GM23338 (cell line): ENCODE results near the gene PRR35. TPM values are rescaled to one million over a fixed set of nuclear protein-coding genes. Genes with fewer than 3 reads are reported as not detected.

Experiments
- ATAC-seq: fragments of 200-7000 bp; cut with Tn5 transposase; 3 replicates; pipeline ENCODE4 v1.9.1; 2020
- DNase-seq: peaks from one replicate; pipeline ENCODE4 v3.0.0-alpha.2; 2015; ENCODE audit warnings: low spot score
- H2AFZ ChIP-seq: fragments of 200-600 bp; sonication (generic); 2 replicates; pipeline ENCODE4 v1.8.0; 2016; ENCODE audit warnings: antibody characterized with exemption, mild to moderate bottlenecking, moderate library complexity
- H3F3A ChIP-seq: fragments of 200-600 bp; sonication (generic); replicated peaks from 2 replicates; pipeline ENCODE4 v1.8.0; 2017; ENCODE audit warnings: antibody characterized with exemption, mixed run types, low read depth
- H3K27ac ChIP-seq: fragments of 200-600 bp; sonication (generic); 2 replicates; pipeline ENCODE4 v1.6.1; 2016; ENCODE audit warnings: low read depth
- H3K27me3 ChIP-seq: fragments of 200-600 bp; sonication (generic); 2 replicates; pipeline ENCODE4 v1.8.0; 2016; ENCODE audit warnings: mild to moderate bottlenecking, mixed run types, moderate library complexity; ENCODE audit not compliant: insufficient read depth
- H3K36me3 ChIP-seq: fragments of 200-600 bp; sonication (generic); 2 replicates; pipeline ENCODE4 v1.8.0; 2016; ENCODE audit warnings: mild to moderate bottlenecking; ENCODE audit not compliant: insufficient read depth
- H3K4me1 ChIP-seq: fragments of 200-600 bp; sonication (generic); 2 replicates; pipeline ENCODE4 v1.8.0; 2016; ENCODE audit warnings: mild to moderate bottlenecking, moderate library complexity; ENCODE audit not compliant: insufficient read depth
- H3K4me2 ChIP-seq: fragments of 200-600 bp; sonication (generic); 2 replicates; pipeline ENCODE4 v1.7.1; 2017; ENCODE audit warnings: mixed run types
- H3K4me3 ChIP-seq: fragments of 200-600 bp; sonication (generic); 2 replicates; pipeline ENCODE4 v1.6.1; 2016; ENCODE audit warnings: mixed run types
- H3K79me2 ChIP-seq: fragments of 200-600 bp; sonication (generic); replicated peaks from 2 replicates; pipeline ENCODE4 v1.8.0; 2017; ENCODE audit warnings: mild to moderate bottlenecking; ENCODE audit not compliant: insufficient read depth
- H3K9me2 ChIP-seq: fragments of 200-600 bp; sonication (generic); 2 replicates; pipeline ENCODE4 v1.8.0; 2017; ENCODE audit not compliant: insufficient read depth
- H4K20me1 ChIP-seq: fragments of 200-600 bp; sonication (generic); replicated peaks from 2 replicates; pipeline ENCODE4 v1.8.0; 2017; ENCODE audit warnings: mild to moderate bottlenecking; ENCODE audit not compliant: insufficient read depth
- H3K27ac Mint-ChIP-seq: 2 replicates; pipeline ENCODE4 v1.8.0; 2020; ENCODE audit warnings: inconsistent platforms, mild to moderate bottlenecking, moderate library complexity, mixed read lengths
- H3K27me3 Mint-ChIP-seq: 3 replicates; pipeline ENCODE4 v1.8.0; 2022; ENCODE audit warnings: low read depth, mild to moderate bottlenecking, moderate library complexity, mixed read lengths, inconsistent platforms; ENCODE audit not compliant: insufficient read depth, poor library complexity
- H3K36me3 Mint-ChIP-seq: 3 replicates; pipeline ENCODE4 v1.8.0; 2021; ENCODE audit warnings: low read depth, mild to moderate bottlenecking, inconsistent platforms, moderate library complexity, mixed read lengths
- H3K4me1 Mint-ChIP-seq: 3 replicates; pipeline ENCODE4 v1.8.0; 2020; ENCODE audit warnings: mild to moderate bottlenecking, inconsistent platforms, mixed read lengths
- H3K4me3 Mint-ChIP-seq: 3 replicates; pipeline ENCODE4 v1.8.0; 2021; ENCODE audit warnings: moderate library complexity, mild to moderate bottlenecking, inconsistent platforms, mixed read lengths
- H3K9me3 Mint-ChIP-seq: 3 replicates; pipeline ENCODE4 v1.8.0; 2020; ENCODE audit warnings: moderate library complexity, mild to moderate bottlenecking, inconsistent platforms, mixed read lengths
- CREB1 ChIP-seq: fragments of 250-450 bp; sonication (Bioruptor Pico); IDR thresholded peaks from 2 replicates; pipeline ENCODE4 v1.5.0; 2020; ENCODE audit warnings: low read depth, mild to moderate bottlenecking, moderate library complexity
- EZH2 ChIP-seq: fragments of 200-600 bp; sonication (generic); IDR thresholded peaks from one replicate; pipeline ENCODE4 v1.8.0; 2017; ENCODE audit warnings: antibody characterized with exemption, mild to moderate bottlenecking, low read depth; ENCODE audit not compliant: unreplicated experiment
- EZH2phosphoT487 ChIP-seq: fragments of 200-600 bp; sonication (generic); IDR thresholded peaks from one replicate; pipeline ENCODE4 v1.8.1; 2018; ENCODE audit warnings: antibody characterized with exemption; ENCODE audit not compliant: unreplicated experiment
- JUNB ChIP-seq: IDR thresholded peaks from one replicate; pipeline ENCODE4 v1.6.1; 2016; ENCODE audit warnings: antibody characterized with exemption; ENCODE audit not compliant: unreplicated experiment
- NANOG ChIP-seq: IDR thresholded peaks from 2 replicates; pipeline ENCODE4 v1.6.1; 2016; ENCODE audit warnings: antibody characterized with exemption, borderline replicate concordance
- POLR2AphosphoS5 ChIP-seq: IDR thresholded peaks from 2 replicates; pipeline ENCODE4 v1.6.1; 2016; ENCODE audit warnings: antibody characterized with exemption, low read depth
- STAT1 ChIP-seq: IDR thresholded peaks from one replicate; pipeline ENCODE4 v1.6.1; 2016; ENCODE audit warnings: antibody characterized with exemption; ENCODE audit not compliant: unreplicated experiment
- ZNF114 ChIP-seq: fragments of 250-450 bp; sonication (Bioruptor Pico); IDR thresholded peaks from 2 replicates; pipeline ENCODE4 v1.5.0; 2020; ENCODE audit warnings: mild to moderate bottlenecking, moderate library complexity
- ZNF331 ChIP-seq: fragments of 250-450 bp; sonication (Bioruptor Pico); IDR thresholded peaks from 2 replicates; pipeline ENCODE4 v1.5.0; 2020; ENCODE audit warnings: low read depth, mild to moderate bottlenecking, moderate library complexity
- polyA plus RNA-seq: library from polyadenylated mRNA; unstranded; fragments of >200 nt; fragmentation: Nextera tagmentation; extraction: Ambion mirVana; gene quantifications from 2 replicates; pipeline ENCODE4 v1.2.1, GENCODE V29; 2016
- total RNA-seq: library from RNA; depleted of rRNA; stranded (reverse); fragments of >200 nt; shearing (Covaris generic); gene quantifications from 2 replicates; pipeline ENCODE4 v1.2.3, GENCODE V29; 2014
- TF ChIP-seq, protein P1 (sequence below): IDR thresholded peaks from one replicate; pipeline ENCODE4 v1.6.1; 2018; ENCODE audit warnings: antibody characterized with exemption; ENCODE audit not compliant: unreplicated experiment
- TF ChIP-seq, protein P2 (sequence below): fragments of 250-450 bp; sonication (Bioruptor Pico); IDR thresholded peaks from 2 replicates; pipeline ENCODE4 v1.5.0; 2020; ENCODE audit warnings: mild to moderate bottlenecking, moderate library complexity
- TF ChIP-seq, protein P3 (sequence below), 2 experiments: fragments of 200-600 bp in 1 of 2; sonication (generic) in 1 of 2; conservative IDR thresholded peaks; 2 replicates each; pipeline versions ENCODE4 v1.5.1 to v1.6.1; 2016 to 2017; ENCODE audit warnings: antibody characterized with exemption in 2 of 2, low read depth in 2 of 2, mild to moderate bottlenecking in 2 of 2, moderate library complexity in 1 of 2
- TF ChIP-seq, protein P4 (sequence below): IDR thresholded peaks from 2 replicates; pipeline ENCODE4 v1.6.1; 2016; ENCODE audit warnings: antibody characterized with exemption

PRR35 gene
- total and polyA plus RNA-seq, 2 experiments from 2014 or later = 0.32 to 1.4 TPM

DNA sequence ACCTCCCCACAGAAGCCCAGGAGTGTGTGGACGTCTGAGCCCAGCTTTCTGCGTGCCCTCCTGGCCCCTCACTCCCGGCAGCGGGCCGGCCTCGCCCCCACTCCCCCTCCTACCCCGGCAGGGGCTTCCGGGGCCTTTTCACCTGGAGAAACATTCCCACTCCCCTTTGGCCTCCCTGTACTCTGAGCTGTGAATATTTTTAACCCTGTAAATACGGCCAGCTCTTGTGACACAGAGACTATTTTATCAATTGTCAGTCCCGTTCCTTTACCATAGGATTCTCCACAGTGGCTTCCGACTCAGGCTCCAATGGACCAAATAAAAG is 5.9 kb upstream of the PRR35 start:
- no peak for TF ChIP-seq EZH2phosphoT487
- TF ChIP-seq JUNB = no peak
- TF ChIP-seq POLR2AphosphoS5 = no peak
- TF ChIP-seq STAT1 = no peak
- TF ChIP-seq, protein P1, sequence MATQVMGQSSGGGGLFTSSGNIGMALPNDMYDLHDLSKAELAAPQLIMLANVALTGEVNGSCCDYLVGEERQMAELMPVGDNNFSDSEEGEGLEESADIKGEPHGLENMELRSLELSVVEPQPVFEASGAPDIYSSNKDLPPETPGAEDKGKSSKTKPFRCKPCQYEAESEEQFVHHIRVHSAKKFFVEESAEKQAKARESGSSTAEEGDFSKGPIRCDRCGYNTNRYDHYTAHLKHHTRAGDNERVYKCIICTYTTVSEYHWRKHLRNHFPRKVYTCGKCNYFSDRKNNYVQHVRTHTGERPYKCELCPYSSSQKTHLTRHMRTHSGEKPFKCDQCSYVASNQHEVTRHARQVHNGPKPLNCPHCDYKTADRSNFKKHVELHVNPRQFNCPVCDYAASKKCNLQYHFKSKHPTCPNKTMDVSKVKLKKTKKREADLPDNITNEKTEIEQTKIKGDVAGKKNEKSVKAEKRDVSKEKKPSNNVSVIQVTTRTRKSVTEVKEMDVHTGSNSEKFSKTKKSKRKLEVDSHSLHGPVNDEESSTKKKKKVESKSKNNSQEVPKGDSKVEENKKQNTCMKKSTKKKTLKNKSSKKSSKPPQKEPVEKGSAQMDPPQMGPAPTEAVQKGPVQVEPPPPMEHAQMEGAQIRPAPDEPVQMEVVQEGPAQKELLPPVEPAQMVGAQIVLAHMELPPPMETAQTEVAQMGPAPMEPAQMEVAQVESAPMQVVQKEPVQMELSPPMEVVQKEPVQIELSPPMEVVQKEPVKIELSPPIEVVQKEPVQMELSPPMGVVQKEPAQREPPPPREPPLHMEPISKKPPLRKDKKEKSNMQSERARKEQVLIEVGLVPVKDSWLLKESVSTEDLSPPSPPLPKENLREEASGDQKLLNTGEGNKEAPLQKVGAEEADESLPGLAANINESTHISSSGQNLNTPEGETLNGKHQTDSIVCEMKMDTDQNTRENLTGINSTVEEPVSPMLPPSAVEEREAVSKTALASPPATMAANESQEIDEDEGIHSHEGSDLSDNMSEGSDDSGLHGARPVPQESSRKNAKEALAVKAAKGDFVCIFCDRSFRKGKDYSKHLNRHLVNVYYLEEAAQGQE = no peak
- TF ChIP-seq, protein P2, sequence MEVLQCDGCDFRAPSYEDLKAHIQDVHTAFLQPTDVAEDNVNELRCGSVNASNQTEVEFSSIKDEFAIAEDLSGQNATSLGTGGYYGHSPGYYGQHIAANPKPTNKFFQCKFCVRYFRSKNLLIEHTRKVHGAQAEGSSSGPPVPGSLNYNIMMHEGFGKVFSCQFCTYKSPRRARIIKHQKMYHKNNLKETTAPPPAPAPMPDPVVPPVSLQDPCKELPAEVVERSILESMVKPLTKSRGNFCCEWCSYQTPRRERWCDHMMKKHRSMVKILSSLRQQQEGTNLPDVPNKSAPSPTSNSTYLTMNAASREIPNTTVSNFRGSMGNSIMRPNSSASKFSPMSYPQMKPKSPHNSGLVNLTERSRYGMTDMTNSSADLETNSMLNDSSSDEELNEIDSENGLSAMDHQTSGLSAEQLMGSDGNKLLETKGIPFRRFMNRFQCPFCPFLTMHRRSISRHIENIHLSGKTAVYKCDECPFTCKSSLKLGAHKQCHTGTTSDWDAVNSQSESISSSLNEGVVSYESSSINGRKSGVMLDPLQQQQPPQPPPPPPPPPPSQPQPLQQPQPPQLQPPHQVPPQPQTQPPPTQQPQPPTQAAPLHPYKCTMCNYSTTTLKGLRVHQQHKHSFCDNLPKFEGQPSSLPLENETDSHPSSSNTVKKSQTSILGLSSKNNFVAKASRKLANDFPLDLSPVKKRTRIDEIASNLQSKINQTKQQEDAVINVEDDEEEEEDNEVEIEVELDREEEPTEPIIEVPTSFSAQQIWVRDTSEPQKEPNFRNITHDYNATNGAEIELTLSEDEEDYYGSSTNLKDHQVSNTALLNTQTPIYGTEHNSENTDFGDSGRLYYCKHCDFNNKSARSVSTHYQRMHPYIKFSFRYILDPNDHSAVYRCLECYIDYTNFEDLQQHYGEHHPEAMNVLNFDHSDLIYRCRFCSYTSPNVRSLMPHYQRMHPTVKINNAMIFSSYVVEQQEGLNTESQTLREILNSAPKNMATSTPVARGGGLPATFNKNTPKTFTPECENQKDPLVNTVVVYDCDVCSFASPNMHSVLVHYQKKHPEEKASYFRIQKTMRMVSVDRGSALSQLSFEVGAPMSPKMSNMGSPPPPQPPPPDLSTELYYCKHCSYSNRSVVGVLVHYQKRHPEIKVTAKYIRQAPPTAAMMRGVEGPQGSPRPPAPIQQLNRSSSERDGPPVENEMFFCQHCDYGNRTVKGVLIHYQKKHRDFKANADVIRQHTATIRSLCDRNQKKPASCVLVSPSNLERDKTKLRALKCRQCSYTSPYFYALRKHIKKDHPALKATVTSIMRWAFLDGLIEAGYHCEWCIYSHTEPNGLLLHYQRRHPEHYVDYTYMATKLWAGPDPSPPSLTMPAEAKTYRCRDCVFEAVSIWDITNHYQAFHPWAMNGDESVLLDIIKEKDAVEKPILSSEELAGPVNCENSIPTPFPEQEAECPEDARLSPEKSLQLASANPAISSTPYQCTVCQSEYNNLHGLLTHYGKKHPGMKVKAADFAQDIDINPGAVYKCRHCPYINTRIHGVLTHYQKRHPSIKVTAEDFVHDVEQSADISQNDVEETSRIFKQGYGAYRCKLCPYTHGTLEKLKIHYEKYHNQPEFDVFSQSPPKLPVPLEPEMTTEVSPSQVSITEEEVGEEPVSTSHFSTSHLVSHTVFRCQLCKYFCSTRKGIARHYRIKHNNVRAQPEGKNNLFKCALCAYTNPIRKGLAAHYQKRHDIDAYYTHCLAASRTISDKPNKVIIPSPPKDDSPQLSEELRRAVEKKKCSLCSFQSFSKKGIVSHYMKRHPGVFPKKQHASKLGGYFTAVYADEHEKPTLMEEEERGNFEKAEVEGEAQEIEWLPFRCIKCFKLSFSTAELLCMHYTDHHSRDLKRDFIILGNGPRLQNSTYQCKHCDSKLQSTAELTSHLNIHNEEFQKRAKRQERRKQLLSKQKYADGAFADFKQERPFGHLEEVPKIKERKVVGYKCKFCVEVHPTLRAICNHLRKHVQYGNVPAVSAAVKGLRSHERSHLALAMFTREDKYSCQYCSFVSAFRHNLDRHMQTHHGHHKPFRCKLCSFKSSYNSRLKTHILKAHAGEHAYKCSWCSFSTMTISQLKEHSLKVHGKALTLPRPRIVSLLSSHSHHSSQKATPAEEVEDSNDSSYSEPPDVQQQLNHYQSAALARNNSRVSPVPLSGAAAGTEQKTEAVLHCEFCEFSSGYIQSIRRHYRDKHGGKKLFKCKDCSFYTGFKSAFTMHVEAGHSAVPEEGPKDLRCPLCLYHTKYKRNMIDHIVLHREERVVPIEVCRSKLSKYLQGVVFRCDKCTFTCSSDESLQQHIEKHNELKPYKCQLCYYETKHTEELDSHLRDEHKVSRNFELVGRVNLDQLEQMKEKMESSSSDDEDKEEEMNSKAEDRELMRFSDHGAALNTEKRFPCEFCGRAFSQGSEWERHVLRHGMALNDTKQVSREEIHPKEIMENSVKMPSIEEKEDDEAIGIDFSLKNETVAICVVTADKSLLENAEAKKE = no peak
- TF ChIP-seq, protein P3, sequence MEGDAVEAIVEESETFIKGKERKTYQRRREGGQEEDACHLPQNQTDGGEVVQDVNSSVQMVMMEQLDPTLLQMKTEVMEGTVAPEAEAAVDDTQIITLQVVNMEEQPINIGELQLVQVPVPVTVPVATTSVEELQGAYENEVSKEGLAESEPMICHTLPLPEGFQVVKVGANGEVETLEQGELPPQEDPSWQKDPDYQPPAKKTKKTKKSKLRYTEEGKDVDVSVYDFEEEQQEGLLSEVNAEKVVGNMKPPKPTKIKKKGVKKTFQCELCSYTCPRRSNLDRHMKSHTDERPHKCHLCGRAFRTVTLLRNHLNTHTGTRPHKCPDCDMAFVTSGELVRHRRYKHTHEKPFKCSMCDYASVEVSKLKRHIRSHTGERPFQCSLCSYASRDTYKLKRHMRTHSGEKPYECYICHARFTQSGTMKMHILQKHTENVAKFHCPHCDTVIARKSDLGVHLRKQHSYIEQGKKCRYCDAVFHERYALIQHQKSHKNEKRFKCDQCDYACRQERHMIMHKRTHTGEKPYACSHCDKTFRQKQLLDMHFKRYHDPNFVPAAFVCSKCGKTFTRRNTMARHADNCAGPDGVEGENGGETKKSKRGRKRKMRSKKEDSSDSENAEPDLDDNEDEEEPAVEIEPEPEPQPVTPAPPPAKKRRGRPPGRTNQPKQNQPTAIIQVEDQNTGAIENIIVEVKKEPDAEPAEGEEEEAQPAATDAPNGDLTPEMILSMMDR (conservative IDR thresholded peaks at IDR 0.05; ENCODE audit: low read depth in 2 of 2) = no peak
- TF ChIP-seq ZNF331 (CRISPR knock-in tag) = no peak
- TF ChIP-seq NANOG = no peak
- TF ChIP-seq CREB1 (CRISPR knock-in tag) = no peak
- TF ChIP-seq, protein P4, sequence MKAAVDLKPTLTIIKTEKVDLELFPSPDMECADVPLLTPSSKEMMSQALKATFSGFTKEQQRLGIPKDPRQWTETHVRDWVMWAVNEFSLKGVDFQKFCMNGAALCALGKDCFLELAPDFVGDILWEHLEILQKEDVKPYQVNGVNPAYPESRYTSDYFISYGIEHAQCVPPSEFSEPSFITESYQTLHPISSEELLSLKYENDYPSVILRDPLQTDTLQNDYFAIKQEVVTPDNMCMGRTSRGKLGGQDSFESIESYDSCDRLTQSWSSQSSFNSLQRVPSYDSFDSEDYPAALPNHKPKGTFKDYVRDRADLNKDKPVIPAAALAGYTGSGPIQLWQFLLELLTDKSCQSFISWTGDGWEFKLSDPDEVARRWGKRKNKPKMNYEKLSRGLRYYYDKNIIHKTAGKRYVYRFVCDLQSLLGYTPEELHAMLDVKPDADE = no peak
- no peak for TF ChIP-seq ZNF114 (CRISPR knock-in tag)
- TF ChIP-seq EZH2 = no peak
- no peaks in the 10 kb centered on the region for H3K36me3 ChIP-seq

More for the DNA sequence above, 5.9 kb upstream of the PRR35 start:
- Histone ChIP-seq H4K20me1 (no peaks in the 10 kb centered on the region; the same call in 1 of the 2 replicates), H3K4me1 (no peaks in the 10 kb centered on the region; the same call in 1 of the 2 replicates), H3F3A (0 out of 2 replicates have a peak, but pooled peaks cover 3% of the 10 kb centered on the region), H3K4me2 (no peak overlapping the region), H2AFZ (no peak overlapping the region), H3K79me2 (no peaks in the 10 kb centered on the region), H3K9me2 (no peaks in the 10 kb centered on the region), H3K27me3 (peaks cover 11% of the 10 kb centered on the region), H3K4me3 (no peak overlapping the region), H3K27ac (peak overlapping the region; percentile 26; the same call in 1 of the 2 replicates)
- Mint-ChIP-seq H3K27me3 (peaks cover 8% of the 10 kb centered on the region), H3K27ac (no peak overlapping the region), H3K36me3 (peaks cover 3% of the 10 kb centered on the region; the same call in 1 of the 3 replicates), H3K4me3 (no peak overlapping the region; the same call in 2 of the 3 replicates), H3K9me3 (no peaks in the 10 kb centered on the region), H3K4me1 (no peaks in the 10 kb centered on the region)
- DNase-seq (no peak), ATAC-seq (no peak)
